Peyer's patch (tissue), 4 donors: ENCODE data around the gene DOCK4. TPM values are rescaled to one million over a fixed set of nuclear protein-coding genes. Genes with fewer than 3 reads are reported as not detected.

Experiments
- DNase-seq, 3 donors: peaks; one replicate each; pipeline ENCODE4 v3.0.0-alpha.2; 2017 to 2019
- H3K27ac ChIP-seq, 4 donors: fragments of 200-600 bp; sonication (generic); one replicate each; pipeline ENCODE4 v1.5.1; 2016 to 2019
- H3K27me3 ChIP-seq, 2 donors: fragments of 200-600 bp; sonication (generic); one replicate each; pipeline ENCODE4 v1.5.1; 2019
- H3K36me3 ChIP-seq, 3 donors: fragments of 200-600 bp; sonication (generic); one replicate each; pipeline ENCODE4 v1.5.1; 2016 to 2019
- H3K4me1 ChIP-seq, 4 donors: fragments of 200-600 bp; sonication (generic); one replicate each; pipeline ENCODE4 v1.5.1; 2016 to 2019
- H3K4me3 ChIP-seq, 4 donors: fragments of 200-600 bp; sonication (generic); 1 replicate in 3 of 4; 2 replicates in 1 of 4; pipeline ENCODE4 v1.5.1; 2016 to 2019; ENCODE audit warnings: mild to moderate bottlenecking in 1 of 4
- H3K9me3 ChIP-seq, 4 donors: fragments of 200-600 bp; sonication (generic); one replicate each; pipeline ENCODE4 v1.5.1; 2016 to 2019; ENCODE audit warnings: mild to moderate bottlenecking in 1 of 4
- CTCF ChIP-seq, 6 experiments: fragments of 450-650 bp in 4 of 6; fragments of 200-600 bp in 2 of 6; sonication (generic) in 1 of 6; IDR thresholded peaks; one replicate each; pipeline ENCODE4 v1.5.1; 2017 to 2019; ENCODE audit warnings: antibody characterized with exemption in 6 of 6, mild to moderate bottlenecking in 3 of 6, moderate library complexity in 1 of 6
- POLR2A ChIP-seq, 2 donors: fragments of 450-650 bp; IDR thresholded peaks; one replicate each; pipeline ENCODE4 v1.5.1; 2017; ENCODE audit warnings: antibody characterized with exemption in 2 of 2, mild to moderate bottlenecking in 2 of 2, moderate library complexity in 2 of 2
- total RNA-seq, 4 donors: library from RNA; depleted of rRNA; stranded (reverse); fragments of >200 nt; gene quantifications; one replicate each; pipeline ENCODE4 v1.1.0, GENCODE V29; 2016

The DOCK4 gene
- total RNA-seq, 4 donors from 2014 or later: 5.1 to 52.8 (median 15.5) TPM

DNA sequence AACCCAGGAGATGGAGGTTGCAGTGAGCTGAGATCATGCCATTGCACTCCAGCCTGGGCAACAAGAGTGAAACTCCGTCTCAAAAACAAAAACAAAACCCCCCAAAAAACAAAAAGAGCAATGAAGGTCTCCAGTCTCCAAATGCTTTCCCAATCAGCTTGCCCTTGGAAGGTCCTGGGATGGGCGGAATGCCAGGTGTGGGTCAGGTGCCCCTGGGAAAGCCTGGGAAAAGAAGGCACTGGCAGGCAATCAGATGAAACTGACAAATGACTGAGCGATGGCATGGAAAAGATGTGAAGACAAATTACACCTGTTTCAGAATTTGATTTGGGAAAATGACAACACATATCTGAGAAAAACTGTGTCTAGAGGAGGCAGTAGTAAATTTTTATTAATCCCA, 433.5 kb downstream of the DOCK4 start:
- no peak for DNase-seq
- H3K4me3 ChIP-seq: no peak overlapping the region
- H3K36me3 ChIP-seq: no peaks in the 10 kb centered on the region
- H3K27me3 ChIP-seq: no peaks in the 10 kb centered on the region
- TF ChIP-seq CTCF (IDR thresholded peaks at IDR 0.05) (no peak), POLR2A (IDR thresholded peaks at IDR 0.05) (no peak)
- no peaks in the 10 kb centered on the region for H3K4me1 ChIP-seq
- no peak overlapping the region for H3K27ac ChIP-seq
- H3K9me3 ChIP-seq: no peaks in the 10 kb centered on the region

- H3K36me3 ChIP-seq: no peaks in the 10 kb centered on the region
- H3K9me3 ChIP-seq: no peaks in the 10 kb centered on the region
- H3K4me1 ChIP-seq: no peaks in the 10 kb centered on the region
- no peak for DNase-seq
- no peak overlapping the region for H3K4me3 ChIP-seq
- no peak overlapping the region for H3K27ac ChIP-seq
- TF ChIP-seq CTCF (IDR thresholded peaks at IDR 0.05) (no peak), POLR2A (IDR thresholded peaks at IDR 0.05) (no peak)
- no peaks in the 10 kb centered on the region for H3K27me3 ChIP-seq
Observed at GRCh38 chr7:111771638-111772037, 434.6 kb downstream of the DOCK4 start.

DNA sequence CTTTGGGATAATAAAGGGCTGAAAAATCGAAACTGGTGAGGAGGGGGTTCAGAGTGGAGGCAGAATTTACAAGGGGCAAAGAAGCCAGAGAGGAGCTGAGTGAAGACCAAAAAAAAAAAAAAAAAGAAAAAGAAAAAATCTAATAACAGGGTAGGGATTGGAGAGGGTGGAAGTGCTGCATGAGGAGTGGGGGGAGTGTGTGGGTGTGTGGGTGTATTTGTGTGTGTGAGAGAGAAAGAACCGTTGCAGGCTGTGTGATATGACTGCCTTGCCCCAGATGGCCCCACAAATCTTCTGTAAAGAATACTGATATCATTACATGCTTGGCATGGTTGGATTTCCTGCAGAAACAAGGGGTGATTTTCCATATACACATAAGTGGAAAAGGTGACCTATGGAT, 436.1 kb downstream of the DOCK4 start:
- Histone ChIP-seq H3K27me3 (no peaks in the 10 kb centered on the region), H3K4me3 (no peak overlapping the region), H3K27ac (no peak overlapping the region), H3K9me3 (no peaks in the 10 kb centered on the region), H3K4me1 (no peaks in the 10 kb centered on the region), H3K36me3 (no peaks in the 10 kb centered on the region)
- no peak for DNase-seq
- no peak for TF ChIP-seq CTCF (IDR thresholded peaks at IDR 0.05)
- no peak for TF ChIP-seq POLR2A (IDR thresholded peaks at IDR 0.05)

DNA sequence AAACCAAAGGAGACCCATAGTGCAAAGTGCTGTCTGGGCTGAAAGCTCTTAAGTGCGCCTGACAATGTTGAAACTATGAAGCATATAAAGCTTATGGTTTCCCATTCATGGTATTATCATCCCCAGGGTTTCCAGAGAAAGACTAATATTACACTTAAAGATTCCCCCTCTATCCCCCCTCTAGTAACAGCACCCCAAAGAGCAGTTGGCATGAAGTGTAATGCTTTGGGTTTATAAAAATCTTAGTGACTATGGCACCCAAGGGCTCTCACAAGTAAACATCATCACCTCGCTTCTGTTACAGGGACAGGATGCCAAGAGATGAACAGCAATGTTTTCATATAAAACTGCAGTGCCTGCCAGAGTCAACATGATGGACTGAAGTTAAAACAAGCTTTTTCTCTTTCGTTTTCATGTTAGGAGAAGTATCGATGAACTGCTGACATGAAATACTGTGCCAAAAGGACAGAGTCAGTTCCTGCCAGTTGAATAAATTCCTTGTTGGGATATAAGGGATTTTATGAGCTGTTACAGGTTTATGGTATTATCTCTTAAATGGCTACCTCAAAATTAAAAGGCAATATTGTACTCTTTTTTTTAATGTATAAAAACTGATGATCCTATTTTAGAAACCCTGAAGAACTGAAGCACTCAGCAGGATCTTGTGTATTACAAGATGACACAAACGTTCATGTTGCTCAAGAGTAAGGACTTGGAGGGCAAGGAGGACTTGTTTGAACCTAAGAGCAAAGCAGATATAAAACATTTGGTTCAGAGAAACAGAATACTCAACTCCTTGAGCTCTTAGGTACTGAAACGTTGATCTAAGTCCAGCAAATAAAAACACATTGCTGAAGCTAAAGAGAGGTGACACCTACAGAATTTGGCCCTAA, 440.2 kb downstream of the DOCK4 start:
- DNase-seq: no peak
- no peak overlapping the region for H3K27ac ChIP-seq
- H3K27me3 ChIP-seq: no peaks in the 10 kb centered on the region
- no peaks in the 10 kb centered on the region for H3K9me3 ChIP-seq
- TF ChIP-seq CTCF (IDR thresholded peaks at IDR 0.05) (no peak), POLR2A (IDR thresholded peaks at IDR 0.05) (no peak)
- H3K36me3 ChIP-seq: no peaks in the 10 kb centered on the region
- H3K4me3 ChIP-seq: no peak overlapping the region
- H3K4me1 ChIP-seq: no peaks in the 10 kb centered on the region

GRCh38 chr7:111763221-111763801, 442.9 kb downstream of the DOCK4 start:
- H3K9me3 ChIP-seq: no peaks in the 10 kb centered on the region
- H3K4me1 ChIP-seq: no peaks in the 10 kb centered on the region
- peak in 4 of 6 experiments; percentile 23 to 41 (median 34) for TF ChIP-seq CTCF (IDR thresholded peaks at IDR 0.05)
- TF ChIP-seq POLR2A (IDR thresholded peaks at IDR 0.05): no peak
- no peaks in the 10 kb centered on the region for H3K36me3 ChIP-seq
- H3K27ac ChIP-seq: no peak overlapping the region
- no peak overlapping the region for H3K4me3 ChIP-seq
- DNase-seq: no peak
- H3K27me3 ChIP-seq: no peaks in the 10 kb centered on the region
